GM23248 (cell line): ENCODE results near the gene CCHCR1.

ENCODE experiments used
- EZH2 ChIP-seq: fragments of 200-600 bp; sonication (generic); IDR thresholded peaks from 2 replicates; pipeline ENCODE4 v1.6.1; 2018; ENCODE audit warnings: antibody characterized with exemption, mild to moderate bottlenecking; ENCODE audit not compliant: insufficient read depth, poor library complexity, severe bottlenecking
- EZH2phosphoT487 ChIP-seq: fragments of 200-600 bp; sonication (generic); IDR thresholded peaks from 2 replicates; pipeline ENCODE4 v1.6.1; 2018; ENCODE audit warnings: antibody characterized with exemption, moderate library complexity, mild to moderate bottlenecking, low read depth; ENCODE audit not compliant: insufficient read depth

- TF ChIP-seq EZH2phosphoT487 (no peak), EZH2 (no peak)
Measured at GRCh38 chr6:31202259-31203166, 44.9 kb upstream of the CCHCR1 start.
